Trophoblast cell (in vitro differentiated cells and primary cell): ENCODE results near the gene SEPTIN12.
"Not testable (repeated sequence)": the region's sequence is repeated elsewhere in the genome, so short reads cannot be mapped to it uniquely, and the experiment has no call there.

ENCODE experiments used
- DNase-seq, 2 donors: peaks; one replicate each; pipeline ENCODE4 v3.0.0-alpha.2; 2016
- H2AFZ ChIP-seq: 2 replicates; pipeline ENCODE4 v1.6.1; 2013; ENCODE audit warnings: low read length, moderate library complexity, mild to moderate bottlenecking; ENCODE audit not compliant: insufficient read depth, poor library complexity
- H2AK5ac ChIP-seq: 2 replicates; pipeline ENCODE4 v1.6.1; 2013; ENCODE audit warnings: mild to moderate bottlenecking, low read length
- H2BK120ac ChIP-seq: 2 replicates; pipeline ENCODE4 v1.6.1; 2013; ENCODE audit warnings: low read length, mild to moderate bottlenecking, moderate library complexity; ENCODE audit not compliant: insufficient read depth, poor library complexity
- H2BK12ac ChIP-seq: 2 replicates; pipeline ENCODE4 v1.6.1; 2013; ENCODE audit warnings: mild to moderate bottlenecking, low read length, moderate library complexity
- H2BK5ac ChIP-seq: 2 replicates; pipeline ENCODE4 v1.6.1; 2013; ENCODE audit warnings: low read length, low read depth, moderate library complexity, mild to moderate bottlenecking; ENCODE audit not compliant: poor library complexity
- H3K14ac ChIP-seq: 2 replicates; pipeline ENCODE4 v1.6.1; 2013; ENCODE audit warnings: mild to moderate bottlenecking, low read length
- H3K18ac ChIP-seq: 2 replicates; pipeline ENCODE4 v1.6.1; 2013; ENCODE audit warnings: mild to moderate bottlenecking, low read length
- H3K23ac ChIP-seq: 2 replicates; pipeline ENCODE4 v1.6.1; 2013; ENCODE audit warnings: low read length
- H3K27ac ChIP-seq: 2 replicates; pipeline ENCODE4 v1.5.1; 2013; ENCODE audit warnings: low read depth, mild to moderate bottlenecking, inconsistent platforms, low read length, moderate library complexity
- H3K27me3 ChIP-seq: 2 replicates; pipeline ENCODE4 v1.6.1; 2013; ENCODE audit warnings: inconsistent platforms, mild to moderate bottlenecking, low read length, moderate library complexity; ENCODE audit not compliant: insufficient read depth
- H3K36me3 ChIP-seq, 2 experiments: 1 replicate in 1 of 2; 2 replicates in 1 of 2; pipeline ENCODE4 v1.6.1; 2013; ENCODE audit warnings: low read length in 2 of 2, mild to moderate bottlenecking in 2 of 2, moderate library complexity in 1 of 2; ENCODE audit not compliant: insufficient read depth in 2 of 2, control insufficient read depth in 1 of 2
- H3K4ac ChIP-seq: 2 replicates; pipeline ENCODE4 v1.6.1; 2013; ENCODE audit warnings: low read depth, mild to moderate bottlenecking, low read length, moderate library complexity
- H3K4me1 ChIP-seq, 2 experiments: 1 replicate in 1 of 2; 2 replicates in 1 of 2; pipeline ENCODE4 v1.6.1; 2013; ENCODE audit warnings: low read length in 2 of 2, mild to moderate bottlenecking in 2 of 2, moderate library complexity in 1 of 2; ENCODE audit not compliant: insufficient read depth in 2 of 2, control insufficient read depth in 1 of 2
- H3K4me2 ChIP-seq: 2 replicates; pipeline ENCODE4 v1.6.1; 2013; ENCODE audit warnings: inconsistent platforms, mild to moderate bottlenecking, low read length, moderate library complexity
- H3K4me3 ChIP-seq: 2 replicates; pipeline ENCODE4 v1.5.1; 2013; ENCODE audit warnings: mild to moderate bottlenecking, low read depth, low read length, inconsistent platforms
- H3K79me1 ChIP-seq: one replicate; pipeline ENCODE4 v1.6.1; 2013; ENCODE audit warnings: low read length
- H3K79me2 ChIP-seq: 2 replicates; pipeline ENCODE4 v1.6.1; 2013; ENCODE audit warnings: low read length, mild to moderate bottlenecking; ENCODE audit not compliant: control insufficient read depth, insufficient read depth, poor library complexity
- H3K9ac ChIP-seq: 2 replicates; pipeline ENCODE4 v1.6.1; 2013; ENCODE audit warnings: mild to moderate bottlenecking, low read length
- H3K9me3 ChIP-seq: 2 replicates; pipeline ENCODE4 v1.6.1; 2013; ENCODE audit warnings: low read depth, mild to moderate bottlenecking, control low read depth, inconsistent platforms, low read length; ENCODE audit not compliant: insufficient read depth
- H4K12ac ChIP-seq: 2 replicates; pipeline ENCODE4 v1.6.1; 2013; ENCODE audit warnings: low read depth, mild to moderate bottlenecking, low read length, moderate library complexity
- H4K8ac ChIP-seq: 2 replicates; pipeline ENCODE4 v1.6.1; 2013; ENCODE audit warnings: low read depth, mild to moderate bottlenecking, low read length, moderate library complexity
- H4K91ac ChIP-seq: one replicate; pipeline ENCODE4 v1.6.1; 2013; ENCODE audit warnings: low read depth, mild to moderate bottlenecking, low read length, moderate library complexity
- WGBS: extraction: QIAGEN DNeasy Blood & Tissue Kit; methylation state at CpG from one replicate; pipeline ENCODE4 v1.1.7; 2013; ENCODE audit warnings: missing lambda C conversion rate; ENCODE audit not compliant: insufficient read length, insufficient coverage; ENCODE audit errors: extremely low coverage; 5-methylcytosine and 5-hydroxymethylcytosine counted together

Gene SEPTIN12

DNA sequence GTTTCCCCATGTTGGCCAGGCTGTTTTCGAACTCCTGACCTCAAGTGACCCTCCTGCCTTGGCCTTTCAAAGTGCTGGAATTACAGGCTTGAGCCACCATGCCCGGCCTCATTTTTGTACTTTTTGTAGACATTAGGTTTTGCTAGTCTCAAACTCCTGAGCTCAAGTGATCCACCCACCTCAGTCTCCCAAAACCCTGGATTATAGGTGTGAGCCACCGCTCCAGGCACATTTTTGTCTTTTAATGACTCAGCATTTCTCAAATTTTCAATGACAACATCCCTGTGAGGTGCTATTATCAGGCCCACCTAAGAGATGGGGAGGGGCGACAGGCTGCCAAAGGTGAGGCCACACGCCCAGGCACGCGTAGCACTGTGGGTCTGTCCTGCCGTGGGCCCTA, 1.1 kb downstream of the SEPTIN12 start:
- H2BK5ac ChIP-seq, result no peak overlapping the region
- no peaks in the 10 kb centered on the region for H3K79me1 ChIP-seq
- H2AFZ ChIP-seq, result no peak overlapping the region
- H3K4me1 ChIP-seq, result no peaks in the 10 kb centered on the region
- no peak overlapping the region for H3K4me2 ChIP-seq
- H3K18ac ChIP-seq, result no peak overlapping the region
- no peak overlapping the region for H3K27ac ChIP-seq
- no peak overlapping the region for H4K12ac ChIP-seq
- H4K91ac ChIP-seq, result no peak overlapping the region
- WGBS, result no CpG with 5 or more reads among the region's 8 CpGs
- H3K4ac ChIP-seq, result no peak overlapping the region
- no peak overlapping the region for H2BK120ac ChIP-seq
- H3K79me2 ChIP-seq, result no peaks in the 10 kb centered on the region
- no peaks in the 10 kb centered on the region for H3K27me3 ChIP-seq
- H4K8ac ChIP-seq, result no peak overlapping the region
- H3K14ac ChIP-seq, result no peak overlapping the region
- no peak overlapping the region for H2BK12ac ChIP-seq
- H2AK5ac ChIP-seq, result no peak overlapping the region
- peak; percentile 83 to 93 for DNase-seq
- peaks cover 4% of the 10 kb centered on the region for H3K9me3 ChIP-seq
- no peak overlapping the region for H3K23ac ChIP-seq
- H3K36me3 ChIP-seq, result no peaks in the 10 kb centered on the region
- H3K4me3 ChIP-seq, result no peak overlapping the region
- no peak overlapping the region for H3K9ac ChIP-seq

DNA sequence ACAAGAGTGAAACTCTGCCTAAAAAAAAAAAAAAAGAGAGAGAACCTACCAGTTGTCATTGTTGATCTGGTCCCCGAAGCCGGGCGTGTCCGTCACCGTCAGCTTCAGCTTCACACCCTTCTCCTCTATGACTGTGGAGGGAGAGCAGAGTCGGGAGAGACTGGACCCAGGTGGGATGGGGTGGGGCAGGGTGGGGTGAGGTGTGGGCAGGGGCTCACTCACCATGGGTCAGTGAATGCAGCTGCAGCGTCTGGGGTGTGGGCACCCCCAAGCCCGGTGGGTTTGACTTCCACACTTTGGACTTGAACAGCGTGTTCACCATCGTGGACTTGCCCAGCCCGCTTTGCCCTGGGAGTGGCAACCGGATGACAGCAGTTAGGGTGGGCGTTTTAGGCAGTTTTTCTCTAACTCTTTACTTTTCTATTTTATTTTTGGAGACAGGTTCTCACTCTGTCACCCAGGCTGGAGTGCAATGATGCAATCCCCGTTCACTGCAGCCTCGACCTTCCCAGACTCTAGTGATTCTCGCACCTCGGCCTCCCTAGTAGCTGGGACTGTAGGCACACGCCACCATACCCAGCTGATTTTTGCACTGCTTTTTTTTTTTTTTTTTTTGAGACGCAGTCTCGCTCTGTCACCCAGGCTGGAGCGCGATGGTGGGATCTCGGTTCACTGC, 2.2 kb downstream of the SEPTIN12 start:
- WGBS, result no CpG with 5 or more reads among the region's 23 CpGs
- H3K36me3 ChIP-seq, result no peaks in the 10 kb centered on the region
- no peak overlapping the region for H3K4ac ChIP-seq
- no peaks in the 10 kb centered on the region for H3K27me3 ChIP-seq
- no peak overlapping the region for H4K12ac ChIP-seq
- no peak overlapping the region for H2BK12ac ChIP-seq
- no peak overlapping the region for H2BK5ac ChIP-seq
- no peak overlapping the region for H3K18ac ChIP-seq
- H3K4me2 ChIP-seq, result no peak overlapping the region
- H2AK5ac ChIP-seq, result no peak overlapping the region
- H4K91ac ChIP-seq, result no peak overlapping the region
- no peak overlapping the region for H3K4me3 ChIP-seq
- no peak overlapping the region for H3K27ac ChIP-seq
- H3K14ac ChIP-seq, result no peak overlapping the region
- H2BK120ac ChIP-seq, result no peak overlapping the region
- H3K79me2 ChIP-seq, result no peaks in the 10 kb centered on the region
- no peaks in the 10 kb centered on the region for H3K4me1 ChIP-seq
- H4K8ac ChIP-seq, result no peak overlapping the region
- no peaks in the 10 kb centered on the region for H3K79me1 ChIP-seq
- no peak overlapping the region for H3K23ac ChIP-seq
- H2AFZ ChIP-seq, result no peak overlapping the region
- H3K9me3 ChIP-seq, result peaks cover 4% of the 10 kb centered on the region
- DNase-seq, result peak in 1 of 2 donors; percentile 40
- H3K9ac ChIP-seq, result no peak overlapping the region

- not testable (repeated sequence) for H3K4ac ChIP-seq, H2BK12ac ChIP-seq, H3K9ac ChIP-seq, H4K12ac ChIP-seq, H3K27me3 ChIP-seq, H2BK5ac ChIP-seq, H3K36me3 ChIP-seq, H3K79me1 ChIP-seq, H3K4me3 ChIP-seq, H3K18ac ChIP-seq, H2AFZ ChIP-seq, H3K27ac ChIP-seq, H3K14ac ChIP-seq, H3K4me2 ChIP-seq, H3K9me3 ChIP-seq, H3K4me1 ChIP-seq, H3K79me2 ChIP-seq, H4K8ac ChIP-seq, H2AK5ac ChIP-seq, H3K23ac ChIP-seq, DNase-seq, H4K91ac ChIP-seq, H2BK120ac ChIP-seq
- WGBS, result no CpG with 5 or more reads among the region's 14 CpGs
Observed at GRCh38 chr16:4784444-4784987, 3.6 kb downstream of the SEPTIN12 start.

DNA sequence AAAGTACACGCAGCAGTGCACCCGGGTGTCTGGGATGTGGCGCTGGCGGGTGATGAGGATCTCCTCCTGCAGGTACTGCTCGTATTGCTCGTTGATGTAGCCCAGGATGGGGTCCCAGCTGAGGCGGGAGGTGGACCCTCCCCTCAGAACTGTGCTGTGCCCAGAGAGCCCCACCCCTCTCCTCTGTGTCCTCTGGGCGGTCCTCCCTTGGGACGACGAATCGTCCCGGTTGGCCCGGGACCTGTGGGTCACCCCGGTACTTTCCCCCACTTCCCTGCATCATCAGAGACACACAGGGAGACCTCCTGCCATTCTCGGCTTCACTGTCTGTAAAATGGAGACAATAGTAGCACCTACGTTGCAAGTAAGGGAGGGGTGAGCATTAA, 4.2 kb downstream of the SEPTIN12 start:
- no peaks in the 10 kb centered on the region for H3K27me3 ChIP-seq
- WGBS, result no CpG with 5 or more reads among the region's 16 CpGs
- no peaks in the 10 kb centered on the region for H3K4me1 ChIP-seq
- no peak overlapping the region for H2AK5ac ChIP-seq
- H3K14ac ChIP-seq, result no peak overlapping the region
- H2BK12ac ChIP-seq, result no peak overlapping the region
- H3K27ac ChIP-seq, result no peak overlapping the region
- H3K36me3 ChIP-seq, result no peaks in the 10 kb centered on the region
- H3K79me1 ChIP-seq, result no peaks in the 10 kb centered on the region
- no peak overlapping the region for H2AFZ ChIP-seq
- H3K18ac ChIP-seq, result no peak overlapping the region
- no peak overlapping the region for H3K4ac ChIP-seq
- no peak overlapping the region for H3K4me2 ChIP-seq
- DNase-seq, result no peak
- H4K12ac ChIP-seq, result no peak overlapping the region
- H2BK5ac ChIP-seq, result no peak overlapping the region
- no peak overlapping the region for H3K4me3 ChIP-seq
- H4K8ac ChIP-seq, result no peak overlapping the region
- no peak overlapping the region for H3K9ac ChIP-seq
- no peak overlapping the region for H3K23ac ChIP-seq
- no peaks in the 10 kb centered on the region for H3K79me2 ChIP-seq
- H2BK120ac ChIP-seq, result no peak overlapping the region
- H3K9me3 ChIP-seq, result peaks cover 7% of the 10 kb centered on the region
- H4K91ac ChIP-seq, result no peak overlapping the region
